HG03045 (cell line): ENCODE results near the gene EIF5A.

ENCODE experiments used
- ATAC-seq: cut with Tn5 transposase; IDR thresholded peaks from one replicate; pipeline ENCODE4 v1.9.1; 2021; ENCODE audit warnings: mild to moderate bottlenecking, moderate library complexity; ENCODE audit not compliant: unreplicated experiment

The EIF5A gene

GRCh38 chr17:7312432-7313087, 5.1 kb downstream of the EIF5A start:
- ATAC-seq = no peak

GRCh38 chr17:7313088-7313889, 5.9 kb downstream of the EIF5A start:
- no peak for ATAC-seq

GRCh38 chr17:7313890-7314718, 6.7 kb downstream of the EIF5A start:
- ATAC-seq = no peak

GRCh38 chr17:7314719-7315569, 7.5 kb downstream of the EIF5A start, which contains the start of gene GPS2:
TSS of gene GPS2 (minus strand) at chr17:7315360. CDS start at chr17:7315052, 308 bp downstream.
- ATAC-seq = peak; percentile 74

GRCh38 chr17:7315570-7316235, 8.3 kb downstream of the EIF5A start:
- no peak for ATAC-seq

- no peak for ATAC-seq
These were observed 9.9 kb downstream of the EIF5A start for GRCh38 chr17:7317161-7317803.

GRCh38 chr17:7318121-7318860, 10.9 kb downstream of the EIF5A start:
- no peak for ATAC-seq

GRCh38 chr17:7321466-7321865, 14.0 kb downstream of the EIF5A start:
- ATAC-seq = no peak

- no peak for ATAC-seq
These were observed 15.2 kb downstream of the EIF5A start for GRCh38 chr17:7322520-7323194.

GRCh38 chr17:7323731-7324437, 16.5 kb downstream of the EIF5A start:
- ATAC-seq = no peak

GRCh38 chr17:7324438-7324779, 17.0 kb downstream of the EIF5A start:
- no peak for ATAC-seq

GRCh38 chr17:7325031-7325528, 17.7 kb downstream of the EIF5A start:
- ATAC-seq = no peak

GRCh38 chr17:7326186-7326585, 18.8 kb downstream of the EIF5A start:
- no peak for ATAC-seq

GRCh38 chr17:7327056-7327455, 19.6 kb downstream of the EIF5A start:
- ATAC-seq = no peak

GRCh38 chr17:7327501-7327900, 20.1 kb downstream of the EIF5A start:
- no peak for ATAC-seq

- no peak for ATAC-seq
These were observed 20.6 kb downstream of the EIF5A start for GRCh38 chr17:7328009-7328408.

GRCh38 chr17:7328840-7329373, 21.5 kb downstream of the EIF5A start, which contains the start of gene NEURL4:
TSS of gene NEURL4 (minus strand) at chr17:7329335. CDS start at chr17:7329312, 23 bp downstream.
- peak; percentile 13 for ATAC-seq
